H1 (cell line): Measurements from ENCODE around the gene DECR2.

ENCODE experiments used
- CBX5 ChIP-seq: fragments of 300-800, 300-1000 bp; sonication (generic); IDR thresholded peaks from 2 replicates; pipeline ENCODE4 v1.7.1; 2016; ENCODE audit warnings: antibody characterized with exemption, low read length, low read depth
- CTCF ChIP-seq, 3 experiments: IDR thresholded peaks; 1 replicate in 2 of 3; 2 replicates in 1 of 3; pipeline versions ENCODE4 v1.5.1 to v1.6.1; 2011; ENCODE audit warnings: low read length in 3 of 3, mild to moderate bottlenecking in 3 of 3, inconsistent platforms in 2 of 3, low read depth in 1 of 3, moderate library complexity in 1 of 3; ENCODE audit not compliant: insufficient read depth in 1 of 3; ENCODE audit errors: control extremely low read depth in 1 of 3
- GABPA ChIP-seq: IDR thresholded peaks from 2 replicates; pipeline ENCODE4 v1.6.1; 2011; ENCODE audit warnings: mild to moderate bottlenecking, low read length, moderate library complexity, borderline replicate concordance; ENCODE audit not compliant: insufficient read depth
- HDAC2 ChIP-seq, 2 experiments: fragments of 300-600 bp in 1 of 2; sonication (generic) in 1 of 2; IDR thresholded peaks; 2 replicates each; pipeline ENCODE4 v1.6.1; 2011 to 2012; ENCODE audit warnings: low read depth in 2 of 2, low read length in 2 of 2, mild to moderate bottlenecking in 2 of 2, moderate library complexity in 2 of 2, borderline replicate concordance in 1 of 2, inconsistent platforms in 1 of 2
- SAP30 ChIP-seq: fragments of 300-600 bp; sonication (generic); IDR thresholded peaks from 2 replicates; pipeline ENCODE4 v1.7.1; 2012; ENCODE audit warnings: low read length, moderate library complexity, mild to moderate bottlenecking, inconsistent platforms; ENCODE audit not compliant: insufficient read depth, insufficient replicate concordance

DNA sequence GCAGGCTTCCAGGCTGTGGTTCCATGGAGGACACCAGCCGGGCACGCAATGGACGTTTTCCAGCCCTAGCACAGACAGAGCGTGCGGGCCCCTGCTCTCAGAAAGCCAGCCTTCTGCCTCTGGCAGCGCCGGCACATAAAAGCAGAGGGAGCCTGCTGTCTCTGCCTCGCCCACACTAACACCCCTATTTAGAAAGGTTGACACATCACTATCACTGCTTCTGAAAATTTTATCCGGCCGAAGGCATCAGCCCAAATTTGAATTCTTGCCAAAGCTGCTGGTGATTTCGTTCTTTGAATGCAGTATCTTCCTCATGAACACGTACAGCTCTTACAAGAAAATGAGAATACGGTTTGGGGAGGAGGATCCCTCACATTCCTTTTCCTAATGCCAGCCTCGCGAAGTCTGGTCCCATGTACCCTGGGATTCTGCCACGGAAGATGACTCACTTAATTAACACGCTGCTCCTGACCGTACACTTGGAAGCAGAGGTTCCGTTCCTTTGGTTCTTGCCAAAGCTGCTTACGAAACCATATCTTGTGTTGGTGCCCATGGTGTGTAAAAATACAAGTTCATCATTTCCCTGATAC lies 22.4 kb downstream of the DECR2 start:
- TF ChIP-seq CBX5 (no peak), SAP30 (no peak), CTCF (IDR thresholded peaks at IDR 0.05; ENCODE audit: control extremely low read depth in 1 of 3, insufficient read depth in 1 of 3, low read depth in 1 of 3, low read length in 3 of 3) (no peak), HDAC2 (IDR thresholded peaks at IDR 0.05; ENCODE audit: borderline replicate concordance in 1 of 2, low read depth in 2 of 2, low read length in 2 of 2) (no peak), GABPA (no peak)
